ENCODE data around the gene PTPDC1.
A peak's percentile ranks its signal among the peaks of the same experiment; 100 is the strongest.
"Not testable (repeated sequence)": the region's sequence is repeated elsewhere in the genome, so short reads cannot be mapped to it uniquely, and the experiment has no call there.

Gene PTPDC1

GRCh38 chr9:94081435-94081834, 2.8 kb upstream of the PTPDC1 start:
- Mint-ChIP-seq H3K4me3 (no peak overlapping the region), H3K36me3 (peaks cover 13% of the 10 kb centered on the region), H3K9me3 (ENCODE audit: low read depth) (no peaks in the 10 kb centered on the region), H3K27ac (no peak overlapping the region), H3K27me3 (no peaks in the 10 kb centered on the region), H3K4me1 (ENCODE audit: low read depth) (no peaks in the 10 kb centered on the region)

GRCh38 chr9:94081864-94082463, 2.3 kb upstream of the PTPDC1 start:
- Mint-ChIP-seq H3K27ac (no peak overlapping the region), H3K4me1 (ENCODE audit: low read depth) (no peaks in the 10 kb centered on the region), H3K27me3 (no peaks in the 10 kb centered on the region), H3K9me3 (ENCODE audit: low read depth) (no peaks in the 10 kb centered on the region), H3K4me3 (no peak overlapping the region), H3K36me3 (peaks cover 13% of the 10 kb centered on the region)

GRCh38 chr9:94082553-94082952, 1.7 kb upstream of the PTPDC1 start:
- H3K27me3 Mint-ChIP-seq: no peaks in the 10 kb centered on the region
- H3K4me3 Mint-ChIP-seq: no peak overlapping the region
- H3K9me3 Mint-ChIP-seq (ENCODE audit: low read depth): no peaks in the 10 kb centered on the region
- no peak overlapping the region for H3K27ac Mint-ChIP-seq
- peaks cover 13% of the 10 kb centered on the region for H3K36me3 Mint-ChIP-seq
- H3K4me1 Mint-ChIP-seq (ENCODE audit: low read depth): no peaks in the 10 kb centered on the region

GRCh38 chr9:94082956-94083355, 1.3 kb upstream of the PTPDC1 start:
- peaks cover 13% of the 10 kb centered on the region for H3K36me3 Mint-ChIP-seq
- H3K9me3 Mint-ChIP-seq (ENCODE audit: low read depth): no peaks in the 10 kb centered on the region
- H3K4me1 Mint-ChIP-seq (ENCODE audit: low read depth): no peaks in the 10 kb centered on the region
- H3K4me3 Mint-ChIP-seq: no peak overlapping the region
- no peaks in the 10 kb centered on the region for H3K27me3 Mint-ChIP-seq
- no peak overlapping the region for H3K27ac Mint-ChIP-seq

- H3K27me3 Mint-ChIP-seq: no peaks in the 10 kb centered on the region
- H3K36me3 Mint-ChIP-seq: peaks cover 15% of the 10 kb centered on the region
- H3K4me3 Mint-ChIP-seq: no peak overlapping the region
- H3K9me3 Mint-ChIP-seq (ENCODE audit: low read depth): no peaks in the 10 kb centered on the region
- H3K4me1 Mint-ChIP-seq (ENCODE audit: low read depth): no peaks in the 10 kb centered on the region
- no peak overlapping the region for H3K27ac Mint-ChIP-seq
These were observed 880 bp upstream of the PTPDC1 start for GRCh38 chr9:94083384-94083783.

- H3K27ac Mint-ChIP-seq: no peak overlapping the region
- H3K4me1 Mint-ChIP-seq (ENCODE audit: low read depth): no peaks in the 10 kb centered on the region
- no peak overlapping the region for H3K4me3 Mint-ChIP-seq
- no peaks in the 10 kb centered on the region for H3K27me3 Mint-ChIP-seq
- H3K36me3 Mint-ChIP-seq: peaks cover 7% of the 10 kb centered on the region
- no peaks in the 10 kb centered on the region for H3K9me3 Mint-ChIP-seq (ENCODE audit: low read depth)
These were observed 887 bp downstream of the PTPDC1 start for GRCh38 chr9:94085062-94085639.

- Mint-ChIP-seq H3K9me3 (ENCODE audit: low read depth) (no peaks in the 10 kb centered on the region), H3K36me3 (peaks cover 7% of the 10 kb centered on the region), H3K4me3 (no peak overlapping the region), H3K4me1 (ENCODE audit: low read depth) (no peaks in the 10 kb centered on the region), H3K27me3 (no peaks in the 10 kb centered on the region), H3K27ac (no peak overlapping the region)
These were observed 2.5 kb downstream of the PTPDC1 start for GRCh38 chr9:94086486-94087345.

- not testable (repeated sequence) for H3K4me3 Mint-ChIP-seq; H3K27me3 Mint-ChIP-seq; H3K4me1 Mint-ChIP-seq (ENCODE audit: low read depth); H3K27ac Mint-ChIP-seq; H3K9me3 Mint-ChIP-seq (ENCODE audit: low read depth)
- peaks cover 13% of the 10 kb centered on the region for H3K36me3 Mint-ChIP-seq
These were observed 10.2 kb downstream of the PTPDC1 start for GRCh38 chr9:94094219-94095145.

- Mint-ChIP-seq H3K27ac (no peak overlapping the region), H3K9me3 (ENCODE audit: low read depth) (no peaks in the 10 kb centered on the region), H3K4me1 (ENCODE audit: low read depth) (peaks cover 8% of the 10 kb centered on the region), H3K4me3 (no peak overlapping the region), H3K36me3 (peaks cover 13% of the 10 kb centered on the region), H3K27me3 (no peaks in the 10 kb centered on the region)
These were observed 12.7 kb downstream of the PTPDC1 start for GRCh38 chr9:94096819-94097577.

- H3K36me3 Mint-ChIP-seq: peaks cover 15% of the 10 kb centered on the region
- H3K4me3 Mint-ChIP-seq: no peak overlapping the region
- H3K27me3 Mint-ChIP-seq: no peaks in the 10 kb centered on the region
- no peaks in the 10 kb centered on the region for H3K9me3 Mint-ChIP-seq (ENCODE audit: low read depth)
- peaks cover 8% of the 10 kb centered on the region for H3K4me1 Mint-ChIP-seq (ENCODE audit: low read depth)
- H3K27ac Mint-ChIP-seq: no peak overlapping the region
These were observed 13.6 kb downstream of the PTPDC1 start for GRCh38 chr9:94097788-94098414.

- Mint-ChIP-seq H3K4me1 (ENCODE audit: low read depth) (peaks cover 8% of the 10 kb centered on the region), H3K27me3 (no peaks in the 10 kb centered on the region), H3K27ac (no peak overlapping the region), H3K4me3 (no peak overlapping the region), H3K9me3 (ENCODE audit: low read depth) (no peaks in the 10 kb centered on the region), H3K36me3 (peaks cover 22% of the 10 kb centered on the region)
These were observed 16.1 kb downstream of the PTPDC1 start for GRCh38 chr9:94100152-94100879.

GRCh38 chr9:94101162-94101853, 17.0 kb downstream of the PTPDC1 start:
- peak overlapping the region; percentile 12 for H3K4me3 Mint-ChIP-seq
- H3K36me3 Mint-ChIP-seq: peaks cover 21% of the 10 kb centered on the region
- peaks cover 8% of the 10 kb centered on the region for H3K4me1 Mint-ChIP-seq (ENCODE audit: low read depth)
- no peak overlapping the region for H3K27ac Mint-ChIP-seq
- H3K27me3 Mint-ChIP-seq: no peaks in the 10 kb centered on the region
- H3K9me3 Mint-ChIP-seq (ENCODE audit: low read depth): no peaks in the 10 kb centered on the region

GRCh38 chr9:94108584-94108983, 24.3 kb downstream of the PTPDC1 start:
- Mint-ChIP-seq H3K4me1 (ENCODE audit: low read depth) (no peaks in the 10 kb centered on the region), H3K9me3 (ENCODE audit: low read depth) (peaks cover 6% of the 10 kb centered on the region), H3K36me3 (peaks cover 15% of the 10 kb centered on the region), H3K27ac (no peak overlapping the region), H3K27me3 (no peaks in the 10 kb centered on the region), H3K4me3 (no peak overlapping the region)
